Measurements from ENCODE around the gene PSMA2.

PSMA2 gene

GRCh38 chr7:42978496-42978895 is 46.5 kb upstream of the PSMA2 start:
- H3K9me3 ChIP-seq (ENCODE audit: severe bottlenecking): no peaks in the 10 kb centered on the region
- H3K4me3 ChIP-seq (ENCODE audit: severe bottlenecking): no peak overlapping the region
- ATAC-seq (ENCODE audit: low read depth) (no peak), DNase-seq (ENCODE audit: low spot score) (no peak)
- no peaks in the 10 kb centered on the region for H3K36me3 ChIP-seq (ENCODE audit: low read depth)
- H3K27me3 ChIP-seq (ENCODE audit: insufficient read depth, poor library complexity, severe bottlenecking): no peaks in the 10 kb centered on the region
- no peak for TF ChIP-seq CTCF (IDR thresholded peaks at IDR 0.05; ENCODE audit: poor library complexity, severe bottlenecking)
- H3K4me1 ChIP-seq (ENCODE audit: insufficient read depth, poor library complexity, severe bottlenecking): no peaks in the 10 kb centered on the region
- H3K27ac ChIP-seq (ENCODE audit: poor library complexity, severe bottlenecking): no peak overlapping the region

- DNase-seq (ENCODE audit: low spot score) (no peak), ATAC-seq (ENCODE audit: low read depth) (no peak)
- Histone ChIP-seq H3K36me3 (ENCODE audit: low read depth) (no peaks in the 10 kb centered on the region), H3K27ac (ENCODE audit: poor library complexity, severe bottlenecking) (no peak overlapping the region), H3K4me1 (ENCODE audit: insufficient read depth, poor library complexity, severe bottlenecking) (peaks cover 4% of the 10 kb centered on the region), H3K9me3 (ENCODE audit: severe bottlenecking) (no peaks in the 10 kb centered on the region), H3K27me3 (ENCODE audit: insufficient read depth, poor library complexity, severe bottlenecking) (no peaks in the 10 kb centered on the region), H3K4me3 (ENCODE audit: severe bottlenecking) (no peak overlapping the region)
- TF ChIP-seq CTCF (IDR thresholded peaks at IDR 0.05; ENCODE audit: poor library complexity, severe bottlenecking): no peak
Observed at GRCh38 chr7:42976371-42976770, 44.4 kb upstream of the PSMA2 start.

- DNase-seq (ENCODE audit: low spot score) (peak; percentile 51), ATAC-seq (ENCODE audit: low read depth) (peak; percentile 95)
- no peaks in the 10 kb centered on the region for H3K27me3 ChIP-seq (ENCODE audit: insufficient read depth, poor library complexity, severe bottlenecking)
- H3K36me3 ChIP-seq (ENCODE audit: low read depth): no peaks in the 10 kb centered on the region
- no peak for TF ChIP-seq CTCF (IDR thresholded peaks at IDR 0.05; ENCODE audit: poor library complexity, severe bottlenecking)
- H3K4me1 ChIP-seq (ENCODE audit: insufficient read depth, poor library complexity, severe bottlenecking): peaks cover 4% of the 10 kb centered on the region
- H3K4me3 ChIP-seq (ENCODE audit: severe bottlenecking): no peak overlapping the region
- no peaks in the 10 kb centered on the region for H3K9me3 ChIP-seq (ENCODE audit: severe bottlenecking)
- H3K27ac ChIP-seq (ENCODE audit: poor library complexity, severe bottlenecking): peak overlapping the region; percentile 68
Observed at GRCh38 chr7:42972699-42973500, 40.9 kb upstream of the PSMA2 start.

GRCh38 chr7:42967391-42967790 is 35.4 kb upstream of the PSMA2 start:
- ATAC-seq (ENCODE audit: low read depth): no peak
- H3K9me3 ChIP-seq (ENCODE audit: severe bottlenecking): no peaks in the 10 kb centered on the region
- no peak overlapping the region for H3K4me3 ChIP-seq (ENCODE audit: severe bottlenecking)
- no peak overlapping the region for H3K27ac ChIP-seq (ENCODE audit: poor library complexity, severe bottlenecking)
- TF ChIP-seq CTCF (IDR thresholded peaks at IDR 0.05; ENCODE audit: poor library complexity, severe bottlenecking): no peak
- no peaks in the 10 kb centered on the region for H3K36me3 ChIP-seq (ENCODE audit: low read depth)
- H3K4me1 ChIP-seq (ENCODE audit: insufficient read depth, poor library complexity, severe bottlenecking): peaks cover 2% of the 10 kb centered on the region
- no peak for DNase-seq (ENCODE audit: low spot score)
- no peaks in the 10 kb centered on the region for H3K27me3 ChIP-seq (ENCODE audit: insufficient read depth, poor library complexity, severe bottlenecking)
